Medulla oblongata (tissue), 1 donor: ENCODE results near the gene EHHADH.
"Not testable (repeated sequence)": the region's sequence is repeated elsewhere in the genome, so short reads cannot be mapped to it uniquely, and the experiment has no call there.

Experiments
- DNase-seq: peaks from one replicate; pipeline ENCODE4 v3.0.0-alpha.2; 2015; ENCODE audit errors: extremely low spot score

EHHADH gene

GRCh38 chr3:185253645-185254410 is at the start of gene EHHADH:
TSS of gene EHHADH (minus strand) at chr3:185254049. CDS start at chr3:185254022, 27 bp downstream.
- peak; percentile 62 for DNase-seq

- not testable (repeated sequence) for DNase-seq
Measured at GRCh38 chr3:185299918-185300426, 46.1 kb upstream of the EHHADH start.

GRCh38 chr3:185297867-185298266 is 44.0 kb upstream of the EHHADH start:
- no peak for DNase-seq

- DNase-seq: no peak
Measured at GRCh38 chr3:185292238-185292637, 38.4 kb upstream of the EHHADH start.

- no peak for DNase-seq
Measured at GRCh38 chr3:185290266-185290665, 36.4 kb upstream of the EHHADH start.

GRCh38 chr3:185283374-185283935 is 29.6 kb upstream of the EHHADH start:
- no peak for DNase-seq

- DNase-seq: peak; percentile 98
Measured at GRCh38 chr3:185282696-185283373, 29.0 kb upstream of the EHHADH start.

- peak; percentile 25 for DNase-seq
Measured at GRCh38 chr3:185280572-185281365, 26.9 kb upstream of the EHHADH start.

GRCh38 chr3:185279587-185280138 is 25.8 kb upstream of the EHHADH start:
- DNase-seq: no peak

GRCh38 chr3:185276415-185276814 is 22.6 kb upstream of the EHHADH start:
- no peak for DNase-seq

- no peak for DNase-seq
Measured at GRCh38 chr3:185272033-185272432, 18.2 kb upstream of the EHHADH start.

GRCh38 chr3:185270956-185271332 is 17.1 kb upstream of the EHHADH start:
- DNase-seq: no peak

GRCh38 chr3:185270262-185270955 is 16.6 kb upstream of the EHHADH start:
- peak; percentile 29 for DNase-seq

- no peak for DNase-seq
Measured at GRCh38 chr3:185268194-185268962, 14.5 kb upstream of the EHHADH start.

- DNase-seq: no peak
Measured at GRCh38 chr3:185267193-185267592, 13.3 kb upstream of the EHHADH start.

GRCh38 chr3:185264849-185265553 is 11.2 kb upstream of the EHHADH start:
- no peak for DNase-seq

- no peak for DNase-seq
Measured at GRCh38 chr3:185263423-185263822, 9.6 kb upstream of the EHHADH start.

GRCh38 chr3:185257334-185257733 is 3.5 kb upstream of the EHHADH start:
- DNase-seq: no peak

GRCh38 chr3:185254799-185255198 is 950 bp upstream of the EHHADH start:
- DNase-seq: no peak
